ENCODE measurements around the gene LENG8.

Gene LENG8

GRCh38 chr19:54448774-54449700, at the start of gene LENG8:
TSS of gene LENG8 (plus strand) at chr19:54449199. CDS start at chr19:54451345, 2,146 bp downstream.
- peak; percentile 94 for FAIRE-seq

DNA sequence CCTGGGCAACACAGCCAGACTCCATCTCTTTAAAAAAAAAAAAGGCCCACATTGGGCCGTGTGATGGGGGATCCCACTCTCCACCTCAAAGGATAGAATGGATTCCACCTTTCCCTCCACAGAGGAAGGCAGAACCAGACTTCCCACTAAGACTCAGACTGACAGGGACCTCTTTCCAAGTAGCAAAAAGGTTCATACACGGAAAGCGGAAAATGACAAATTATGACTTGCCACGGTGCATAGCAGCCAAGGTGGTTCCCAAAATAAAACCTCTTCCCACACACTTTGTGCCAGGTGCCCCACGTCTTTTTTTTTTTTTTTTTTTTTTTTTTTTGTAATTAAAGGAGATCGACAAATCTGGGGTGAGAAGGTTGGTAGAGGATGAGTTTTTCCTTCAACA, 48.1 kb upstream of the LENG8 start:
- FAIRE-seq: no peak

DNA sequence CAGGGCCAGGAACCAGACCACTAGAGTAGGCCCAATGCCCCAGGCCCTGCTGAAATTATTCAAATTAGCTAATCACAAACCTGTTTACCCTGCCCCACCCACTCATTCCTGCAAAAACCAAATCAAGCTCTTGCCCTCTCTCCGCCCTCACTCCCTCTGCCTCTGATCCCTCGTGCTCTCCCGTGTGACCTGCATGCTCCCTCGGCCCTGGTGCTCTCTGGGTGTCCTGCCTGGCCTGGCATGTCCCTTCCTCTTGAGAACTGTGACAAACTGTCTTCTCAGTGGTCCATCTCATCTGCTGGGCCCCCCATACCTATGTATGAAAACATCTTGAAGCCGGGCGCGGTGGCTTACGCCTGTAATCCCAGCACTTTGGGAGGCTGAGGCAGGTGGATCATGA, 45.9 kb upstream of the LENG8 start:
- no peak for FAIRE-seq

DNA sequence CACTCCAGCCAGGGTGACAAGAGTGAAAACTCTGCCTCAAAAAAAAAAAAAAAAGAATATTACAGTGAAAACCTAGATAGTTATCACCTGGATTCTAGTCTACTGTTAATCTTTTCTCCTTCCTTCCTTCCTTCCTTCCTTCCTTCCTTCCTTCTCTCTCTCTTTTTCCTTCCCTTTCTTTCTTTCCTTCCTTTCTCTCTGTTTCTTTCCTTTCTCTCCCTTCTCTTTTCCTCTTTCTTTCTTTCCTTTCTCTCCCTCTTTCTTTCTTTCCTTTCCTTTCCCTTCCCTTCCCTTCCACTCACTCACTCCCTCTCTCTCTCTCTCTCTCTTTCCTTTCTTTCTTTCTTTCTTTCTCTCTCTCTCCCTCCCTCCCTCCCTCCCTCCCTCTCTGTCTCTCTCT, 43.4 kb upstream of the LENG8 start:
- no peak for FAIRE-seq

- FAIRE-seq: no peak
These were observed 41.2 kb upstream of the LENG8 start for GRCh38 chr19:54407780-54408179.

DNA sequence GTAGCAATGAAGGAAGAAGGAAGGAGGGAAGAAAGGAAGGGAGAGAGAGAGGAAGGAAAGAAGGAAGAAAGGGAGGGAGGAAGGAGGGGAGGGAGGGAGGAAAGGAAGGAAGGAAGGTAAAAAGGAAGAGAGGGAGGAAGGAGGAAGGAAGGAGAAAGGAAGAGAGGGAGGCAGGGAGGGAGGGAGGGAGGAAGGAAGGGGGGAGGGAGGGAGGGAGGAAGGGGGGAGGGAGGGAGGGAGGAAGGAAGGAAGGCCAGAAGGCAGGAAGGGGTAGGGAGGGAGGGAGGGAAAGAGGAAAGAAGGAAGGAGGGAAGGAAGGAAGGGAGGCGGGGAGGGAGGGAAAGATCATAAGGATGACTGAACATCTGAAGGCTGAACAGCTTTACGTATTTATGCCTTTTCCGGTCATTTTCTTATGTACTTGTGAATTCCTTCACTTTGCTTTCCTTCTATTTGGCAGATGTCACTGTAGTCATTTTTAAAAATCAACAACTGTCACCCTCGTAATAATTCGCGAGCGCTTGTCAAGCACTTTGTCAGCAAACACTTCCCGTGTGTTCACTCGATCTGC, 40.5 kb upstream of the LENG8 start:
- no peak for FAIRE-seq

- FAIRE-seq: no peak
These were observed 38.0 kb upstream of the LENG8 start for GRCh38 chr19:54411033-54411432.

- FAIRE-seq: no peak
These were observed 36.1 kb upstream of the LENG8 start for GRCh38 chr19:54412877-54413276.

GRCh38 chr19:54414156-54414555, 34.8 kb upstream of the LENG8 start:
- FAIRE-seq: no peak

- no peak for FAIRE-seq
These were observed 33.6 kb upstream of the LENG8 start, which contains the start of gene TTYH1 for GRCh38 chr19:54415208-54415900. TSS of gene TTYH1 (plus strand) at chr19:54415464. CDS start at chr19:54415553, 89 bp downstream.

DNA sequence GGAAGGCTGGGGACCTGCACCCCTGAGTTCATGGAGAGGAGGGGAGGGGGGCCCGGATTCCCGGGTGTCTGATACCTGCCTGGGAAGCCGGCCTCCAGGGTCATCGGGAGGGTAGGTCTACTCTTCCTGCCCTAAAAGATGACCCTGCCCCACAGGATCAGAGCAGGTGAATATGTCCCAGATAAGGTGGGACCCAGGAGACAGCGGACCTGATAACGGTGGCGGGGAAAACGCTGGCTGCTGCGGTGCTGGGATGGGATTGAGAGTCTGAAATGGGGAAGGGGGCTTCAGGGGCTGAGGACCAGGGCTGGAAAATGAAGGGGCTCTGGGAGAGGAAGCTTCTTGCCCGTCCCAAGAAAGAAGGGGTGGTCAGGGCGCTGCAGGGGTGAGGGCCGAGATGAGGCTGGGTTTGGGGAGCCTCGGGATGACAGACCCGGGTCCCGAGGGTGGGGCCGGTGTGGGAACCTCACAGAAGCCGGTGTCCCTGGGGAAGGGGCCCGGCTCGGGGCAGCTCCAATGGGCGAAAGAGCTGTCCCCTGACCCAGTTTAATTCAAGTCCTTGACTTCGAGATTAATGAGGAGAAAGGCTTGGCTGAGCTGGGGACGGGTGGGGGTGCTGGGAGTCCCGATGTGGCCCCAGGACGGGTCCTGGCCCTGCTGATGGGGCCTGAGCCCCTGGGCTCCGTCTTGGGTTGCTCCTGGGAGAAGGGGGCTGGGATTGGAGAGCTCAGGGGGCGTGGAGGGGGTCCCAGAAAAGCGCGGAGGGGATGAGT, 32.9 kb upstream of the LENG8 start:
- no peak for FAIRE-seq

GRCh38 chr19:54416695-54417491, 32.1 kb upstream of the LENG8 start:
- FAIRE-seq: no peak

DNA sequence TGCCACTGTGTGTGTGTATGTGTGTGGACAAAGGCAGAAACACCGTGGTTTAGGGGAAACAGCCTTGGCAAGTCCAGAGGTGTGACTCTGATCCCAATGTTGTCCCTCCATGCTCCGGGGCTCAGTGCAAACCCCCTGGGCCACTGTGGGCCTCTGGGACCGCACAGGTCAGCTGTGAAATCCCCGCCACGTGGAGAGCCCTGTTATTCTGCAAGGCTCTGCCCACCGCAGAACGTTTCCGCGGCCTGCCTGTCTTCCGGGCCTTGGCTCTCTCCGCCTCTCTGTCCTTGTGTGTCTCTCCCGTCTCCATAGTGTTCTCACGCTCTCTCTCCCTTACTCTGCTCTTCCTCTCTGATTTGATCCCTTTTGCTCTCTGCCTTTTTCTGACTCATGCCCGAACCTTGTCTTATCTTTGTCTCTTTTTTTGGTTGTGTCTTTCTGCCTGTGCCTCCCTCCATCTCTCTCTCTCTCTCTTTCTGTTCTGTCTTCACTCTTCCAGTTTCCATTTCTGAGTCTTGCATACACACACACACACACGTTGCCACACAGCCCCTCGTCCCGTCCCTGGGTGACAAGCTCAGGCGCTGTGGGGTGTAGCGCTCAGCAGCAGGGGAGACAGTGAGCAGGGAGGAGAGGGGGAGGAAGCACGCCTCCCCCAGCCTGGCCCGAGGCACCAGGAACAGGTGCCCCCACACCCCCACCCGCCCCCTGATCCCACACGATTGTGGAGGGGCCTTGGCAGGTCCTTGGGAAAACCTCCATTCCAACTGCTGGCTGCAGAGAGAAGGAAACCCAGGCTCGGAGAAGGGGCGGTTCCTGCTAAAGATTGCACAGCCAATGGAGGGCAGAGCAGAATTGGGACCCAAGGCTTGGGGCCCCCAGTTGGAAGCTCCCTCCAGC, 30.7 kb upstream of the LENG8 start:
- no peak for FAIRE-seq

GRCh38 chr19:54418930-54419800, 29.8 kb upstream of the LENG8 start:
- no peak for FAIRE-seq

GRCh38 chr19:54420068-54420382, 29.0 kb upstream of the LENG8 start:
- FAIRE-seq: no peak

GRCh38 chr19:54420383-54421168, 28.4 kb upstream of the LENG8 start:
- FAIRE-seq: no peak

DNA sequence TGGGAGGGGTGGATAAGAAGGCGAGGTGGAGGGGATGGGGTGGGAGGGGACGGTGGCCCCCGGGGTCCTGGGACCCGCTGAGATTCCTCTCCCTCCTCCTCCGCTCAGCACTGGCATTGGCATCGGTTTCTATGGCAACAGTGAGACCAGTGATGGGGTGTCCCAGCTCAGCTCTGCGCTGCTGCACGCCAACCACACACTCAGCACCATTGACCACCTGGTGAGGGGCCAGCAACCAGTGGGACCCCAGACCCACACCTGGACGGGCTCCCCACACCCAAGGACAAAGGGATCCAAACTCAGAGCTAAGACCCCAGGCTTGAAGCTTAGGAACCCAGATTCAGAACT, 27.9 kb upstream of the LENG8 start:
- no peak for FAIRE-seq

- no peak for FAIRE-seq
These were observed 27.5 kb upstream of the LENG8 start for GRCh38 chr19:54421521-54421920.

DNA sequence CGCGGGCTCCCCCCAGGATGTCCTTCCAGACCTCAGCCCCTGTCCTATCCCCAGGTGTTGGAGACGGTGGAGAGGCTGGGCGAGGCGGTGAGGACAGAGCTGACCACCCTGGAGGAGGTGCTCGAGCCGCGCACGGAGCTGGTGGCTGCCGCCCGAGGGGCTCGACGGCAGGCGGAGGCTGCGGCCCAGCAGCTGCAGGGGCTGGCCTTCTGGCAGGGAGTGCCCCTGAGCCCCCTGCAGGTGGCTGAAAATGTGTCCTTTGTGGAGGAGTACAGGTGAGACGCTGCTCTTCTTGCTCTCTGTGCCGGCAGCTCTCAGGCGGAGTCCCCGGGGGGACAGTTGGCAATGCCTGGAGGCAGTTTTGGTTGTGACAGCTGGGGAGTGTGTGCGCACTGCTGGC, 26.9 kb upstream of the LENG8 start:
- no peak for FAIRE-seq
